Measurements from ENCODE around the gene CLDN3. TPM values are rescaled to one million over a fixed set of nuclear protein-coding genes. Genes with fewer than 3 reads are reported as not detected.
"Not testable (repeated sequence)": the region's sequence is repeated elsewhere in the genome, so short reads cannot be mapped to it uniquely, and the experiment has no call there.

CLDN3 gene
- total and polyA plus RNA-seq, 2 of the 4 experiments (the other 2 are of a cell fraction) = 0.12 to 0.18 TPM

DNA sequence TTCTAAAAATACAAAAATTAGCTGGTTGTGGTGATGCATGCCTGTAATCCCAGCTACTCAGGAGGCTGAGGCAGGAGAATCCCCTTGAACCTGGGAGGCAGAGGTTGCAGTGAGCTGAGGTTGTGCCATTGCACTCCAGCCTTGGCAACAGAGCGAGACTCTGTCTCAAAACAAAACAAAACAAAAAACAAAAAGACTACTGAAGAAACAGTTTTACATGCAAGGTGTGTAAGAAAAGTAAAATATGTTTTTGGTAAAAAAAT lies 17.6 kb upstream of the CLDN3 start:
- H3K14ac ChIP-seq (replicated peaks; ENCODE audit: low read depth, low read length); H2BK120ac ChIP-seq (ENCODE audit: low read depth, low read length); CTCF ChIA-PET; intact Hi-C loops (cut with micrococcal nuclease); H3K18ac ChIP-seq (ENCODE audit: low read depth, low read length); H4K5ac ChIP-seq (ENCODE audit: low read depth, low read length); H3K36me3 ChIP-seq (ENCODE audit: control insufficient read depth, insufficient read depth, low read length); DNase-seq; H3K9me3 ChIP-seq (ENCODE audit: control insufficient read depth, insufficient read depth, low read length); H3K79me1 ChIP-seq (ENCODE audit: low read depth in 1 of 2, low read length in 2 of 2); H3K4ac ChIP-seq (ENCODE audit: low read depth, low read length); H3K4me1 ChIP-seq (ENCODE audit: control insufficient read depth, insufficient read depth, low read length); H2AK9ac ChIP-seq (replicated peaks; ENCODE audit: low read depth, low read length, poor library complexity); H4K20me1 ChIP-seq (ENCODE audit: insufficient read depth, low read length); H3K27me3 ChIP-seq (ENCODE audit: control insufficient read depth, insufficient read depth, low read length); BruUV-seq (replicated peaks); H3K23ac ChIP-seq (ENCODE audit: low read depth, low read length); H4K91ac ChIP-seq (ENCODE audit: insufficient read depth, low read depth, low read length); H3K56ac ChIP-seq (ENCODE audit: extremely low read depth, insufficient read depth, low read length); H4K8ac ChIP-seq (ENCODE audit: low read depth in 2 of 2, low read length in 2 of 2); H2AFZ ChIP-seq (replicated peaks; ENCODE audit: low read length, poor library complexity); H2BK15ac ChIP-seq (ENCODE audit: low read depth, low read length); dilution Hi-C loops (cut with HindIII; ENCODE audit: low sequenced_read_pairs, unreplicated experiment); POLR2A ChIA-PET (ENCODE audit: unreplicated experiment); H3K4me3 ChIP-seq (ENCODE audit: insufficient read depth, low read depth, low read length); H3K27ac ChIP-seq (ENCODE audit: insufficient read depth, low read length); H2AK5ac ChIP-seq (ENCODE audit: low read depth, low read length); H2BK20ac ChIP-seq (ENCODE audit: low read depth, low read length); H3K9me1 ChIP-seq (ENCODE audit: insufficient read depth, low read length); H3K9ac ChIP-seq (ENCODE audit: low read depth, low read length); in situ Hi-C loops (cut with MboI; ENCODE audit: low sequenced_read_pairs); H3K4me2 ChIP-seq (ENCODE audit: low read depth, low read length); H2BK5ac ChIP-seq (ENCODE audit: low read depth, low read length, poor library complexity, severe bottlenecking); ATAC-seq (ENCODE audit: low read depth): not testable (repeated sequence)
- WGBS, 2 experiments (ENCODE audit: extremely low coverage in 2 of 2, insufficient read length in 1 of 2) = no CpG with 5 or more reads among the region's 1 CpG
